Measurements from ENCODE around the gene IRGQ. TPM values are rescaled to one million over a fixed set of nuclear protein-coding genes. Genes with fewer than 3 reads are reported as not detected.
A peak's percentile ranks its signal among the peaks of the same experiment; 100 is the strongest.

The IRGQ gene
- total RNA-seq, 1 donor from 2014 or later, result 21.1 TPM

DNA sequence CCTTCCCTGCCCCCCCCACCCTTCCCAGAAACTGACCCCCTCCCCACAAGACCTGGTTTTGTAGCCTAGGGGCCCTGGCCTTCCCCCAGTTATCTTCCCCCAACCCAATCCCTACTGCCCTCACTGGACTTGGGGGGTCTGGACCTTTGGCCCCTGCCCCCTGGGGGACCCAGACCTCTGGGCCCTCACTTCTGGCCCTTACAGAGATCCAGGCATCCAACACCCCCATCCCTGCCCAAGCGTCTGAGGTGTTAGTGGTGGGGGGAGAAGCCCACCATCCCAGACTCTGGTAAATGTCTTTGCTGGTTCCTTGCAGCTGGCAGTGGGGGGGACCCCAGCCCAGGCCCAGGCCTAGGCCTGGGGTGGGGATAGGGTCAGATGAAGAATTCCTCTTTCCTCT, 27.0 kb upstream of the IRGQ start:
- H3K4me3 ChIP-seq, result no peak overlapping the region
- DNase-seq, result no peak
- no peaks in the 10 kb centered on the region for H3K27me3 ChIP-seq (ENCODE audit: low read depth)
- no peak overlapping the region for H3K27ac ChIP-seq
- intact Hi-C loops (cut with DNase I), result no loop called here
- TF ChIP-seq, protein P1, sequence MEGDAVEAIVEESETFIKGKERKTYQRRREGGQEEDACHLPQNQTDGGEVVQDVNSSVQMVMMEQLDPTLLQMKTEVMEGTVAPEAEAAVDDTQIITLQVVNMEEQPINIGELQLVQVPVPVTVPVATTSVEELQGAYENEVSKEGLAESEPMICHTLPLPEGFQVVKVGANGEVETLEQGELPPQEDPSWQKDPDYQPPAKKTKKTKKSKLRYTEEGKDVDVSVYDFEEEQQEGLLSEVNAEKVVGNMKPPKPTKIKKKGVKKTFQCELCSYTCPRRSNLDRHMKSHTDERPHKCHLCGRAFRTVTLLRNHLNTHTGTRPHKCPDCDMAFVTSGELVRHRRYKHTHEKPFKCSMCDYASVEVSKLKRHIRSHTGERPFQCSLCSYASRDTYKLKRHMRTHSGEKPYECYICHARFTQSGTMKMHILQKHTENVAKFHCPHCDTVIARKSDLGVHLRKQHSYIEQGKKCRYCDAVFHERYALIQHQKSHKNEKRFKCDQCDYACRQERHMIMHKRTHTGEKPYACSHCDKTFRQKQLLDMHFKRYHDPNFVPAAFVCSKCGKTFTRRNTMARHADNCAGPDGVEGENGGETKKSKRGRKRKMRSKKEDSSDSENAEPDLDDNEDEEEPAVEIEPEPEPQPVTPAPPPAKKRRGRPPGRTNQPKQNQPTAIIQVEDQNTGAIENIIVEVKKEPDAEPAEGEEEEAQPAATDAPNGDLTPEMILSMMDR (IDR thresholded peaks at IDR 0.05), result no peak
- H3K4me1 ChIP-seq, result peaks cover 18% of the 10 kb centered on the region
- H3K36me3 ChIP-seq, result no peaks in the 10 kb centered on the region
- ATAC-seq, result no peak
- H3K9me3 ChIP-seq, result no peaks in the 10 kb centered on the region

DNA sequence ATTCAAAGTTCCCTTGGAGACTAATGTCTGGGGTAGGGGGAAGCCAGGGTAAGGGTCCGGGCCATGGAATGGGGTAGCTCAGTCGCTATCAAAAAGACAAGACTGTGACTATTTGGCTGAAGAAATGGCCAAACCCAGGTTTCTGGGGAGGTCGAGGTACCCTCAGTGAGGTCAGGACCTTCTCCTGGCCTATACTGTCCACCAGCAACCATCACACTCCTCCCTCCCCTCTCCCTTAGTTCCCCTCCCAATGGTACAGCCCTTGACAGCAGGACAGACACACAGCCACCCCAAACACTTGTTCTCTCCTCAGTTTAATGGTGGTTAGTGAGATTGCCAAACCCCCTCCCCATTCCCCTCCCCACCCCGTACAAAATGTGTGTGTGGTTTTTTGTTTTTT, 26.1 kb upstream of the IRGQ start:
- intact Hi-C loops (cut with DNase I), result no loop called here

DNA sequence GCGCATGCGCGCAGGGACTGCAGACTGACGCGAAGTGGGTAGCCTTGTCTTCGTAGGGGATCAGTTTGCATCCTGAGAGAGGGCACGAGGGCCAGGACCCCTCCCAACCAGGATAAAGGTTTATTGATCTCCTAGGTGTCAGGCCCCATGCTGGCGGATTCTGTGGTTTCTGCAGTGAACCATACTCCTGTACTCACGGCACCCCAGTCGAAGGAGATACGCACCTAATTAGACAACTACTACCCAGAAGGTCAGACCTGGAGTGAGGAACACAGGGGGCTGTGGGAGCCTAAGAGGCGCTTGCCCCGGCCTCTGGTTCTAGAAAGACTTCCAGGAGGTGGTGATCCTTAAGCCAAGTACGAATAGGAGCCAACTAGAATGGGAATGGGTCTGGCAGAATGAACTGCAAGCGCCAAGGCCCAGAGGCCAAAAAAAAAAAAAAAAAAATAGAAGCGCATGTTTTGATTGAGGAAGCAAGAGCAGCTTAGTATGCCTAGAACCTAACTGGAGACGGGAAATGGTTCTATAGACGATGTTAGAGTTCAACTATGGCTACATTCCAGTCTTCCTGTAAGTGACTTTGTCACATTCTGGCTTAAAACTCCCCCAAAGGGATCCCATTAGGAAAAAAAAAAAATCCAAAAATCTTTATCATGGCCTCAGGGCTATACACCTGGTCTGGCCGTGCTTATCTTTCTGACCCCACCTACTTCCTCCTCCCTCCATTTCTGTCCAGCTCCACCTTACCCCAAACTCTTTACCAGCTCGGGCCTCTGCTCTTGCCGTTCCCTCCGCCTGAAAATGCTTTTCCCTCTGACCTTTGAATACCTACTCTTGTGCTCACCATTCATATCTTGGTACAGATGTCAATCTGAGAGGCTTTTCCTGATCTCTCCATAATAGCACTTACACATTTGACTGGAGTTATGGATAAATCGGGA, 24.4 kb upstream of the IRGQ start:
- H3K4me1 ChIP-seq, result peaks cover 18% of the 10 kb centered on the region
- H3K27me3 ChIP-seq (ENCODE audit: low read depth), result no peaks in the 10 kb centered on the region
- intact Hi-C loops (cut with DNase I), result no loop called here
- no peaks in the 10 kb centered on the region for H3K9me3 ChIP-seq
- peak overlapping the region; percentile 97 for H3K4me3 ChIP-seq
- DNase-seq (peak; percentile 89), ATAC-seq (peak in 1 of 2 donors; percentile 1)
- TF ChIP-seq, protein P1 (IDR thresholded peaks at IDR 0.05), result no peak
- no peaks in the 10 kb centered on the region for H3K36me3 ChIP-seq
- H3K27ac ChIP-seq, result peak overlapping the region; percentile 97

More for the DNA sequence above, 26.1 kb upstream of the IRGQ start:
- TF ChIP-seq, protein P1 (IDR thresholded peaks at IDR 0.05), result no peak
- no peaks in the 10 kb centered on the region for H3K9me3 ChIP-seq
- peaks cover 18% of the 10 kb centered on the region for H3K4me1 ChIP-seq
- no peaks in the 10 kb centered on the region for H3K27me3 ChIP-seq (ENCODE audit: low read depth)
- H3K36me3 ChIP-seq, result no peaks in the 10 kb centered on the region
- DNase-seq (no peak), ATAC-seq (no peak)
- H3K27ac ChIP-seq, result no peak overlapping the region
- no peak overlapping the region for H3K4me3 ChIP-seq

DNA sequence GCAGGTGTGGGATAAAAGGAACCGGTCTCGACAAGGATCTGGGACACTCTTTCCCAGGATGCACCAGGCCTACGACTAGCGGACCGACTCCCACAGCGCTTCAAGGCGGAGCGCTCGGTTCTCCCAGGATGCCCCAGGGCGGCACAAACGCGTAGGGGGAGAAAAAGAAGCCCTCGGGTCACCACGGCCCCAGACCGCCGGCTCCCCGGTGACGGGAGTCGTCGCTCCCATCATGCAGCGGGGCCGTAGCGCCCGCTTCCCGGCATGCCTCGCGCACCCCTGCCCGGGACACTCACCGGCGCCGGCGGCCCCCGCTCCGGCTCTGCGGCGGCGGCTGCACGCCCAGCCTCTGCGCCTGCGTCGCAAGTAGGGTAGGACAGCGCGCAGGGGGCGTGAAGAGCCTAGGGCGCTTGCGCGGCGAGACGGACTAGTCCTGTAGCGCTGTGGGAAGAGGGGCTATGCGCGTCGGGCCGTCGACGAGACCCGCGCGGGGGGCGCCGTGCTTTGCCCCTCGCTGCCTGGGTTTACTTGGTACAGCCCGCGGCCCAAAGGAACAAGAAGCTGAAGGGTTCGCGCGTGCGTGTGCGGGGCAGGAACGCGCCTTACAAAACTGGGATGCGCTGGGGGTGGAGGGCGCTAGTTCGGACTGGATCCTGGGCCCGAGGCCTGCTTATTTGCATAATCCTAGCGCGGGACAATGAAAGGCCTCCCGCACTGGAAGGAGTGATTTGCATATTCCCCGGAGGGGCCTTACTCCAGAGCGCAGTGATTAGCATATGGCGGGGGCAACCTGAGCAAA, 23.5 kb upstream of the IRGQ start, which contains the start of gene ZNF428:
ZNF428 (minus strand) TSS at position 368 of the 799 bp plus-strand sequence. CDS start 5,325 bp downstream, outside the sequence.
- Histone ChIP-seq H3K36me3 (no peaks in the 10 kb centered on the region), H3K27ac (peak within 1 kb of the TSS; percentile 97), H3K4me3 (peak within 1 kb of the TSS; percentile 97), H3K9me3 (no peaks in the 10 kb centered on the region), H3K4me1 (peaks cover 18% of the 10 kb centered on the region), H3K27me3 (ENCODE audit: low read depth) (no peaks in the 10 kb centered on the region)
- DNase-seq, result peak; percentile 91
- peak; percentile 95 to 97 for ATAC-seq
- intact Hi-C loops (cut with DNase I), result no loop called here
- TF ChIP-seq, protein P1 (IDR thresholded peaks at IDR 0.05), result no peak

DNA sequence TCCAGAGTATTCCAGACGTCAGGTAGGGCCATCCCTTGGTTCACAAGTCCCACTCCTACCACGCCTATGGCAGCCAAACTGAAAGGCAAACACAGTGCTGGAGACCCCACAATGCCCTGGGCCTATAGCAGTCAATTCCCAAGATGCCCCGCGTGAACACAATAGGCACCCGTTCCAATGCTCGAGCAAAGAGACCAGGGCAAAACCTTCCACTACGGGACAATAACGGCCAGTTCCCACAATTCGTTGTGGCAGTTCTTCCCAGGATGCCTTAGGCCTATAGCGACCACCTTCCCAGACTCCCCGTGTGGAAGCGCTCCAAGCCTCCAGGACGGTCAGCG, 23.0 kb upstream of the IRGQ start:
- peak overlapping the region; percentile 97 for H3K27ac ChIP-seq
- DNase-seq (no peak), ATAC-seq (peak; percentile 40 to 67)
- H3K36me3 ChIP-seq, result no peaks in the 10 kb centered on the region
- TF ChIP-seq, protein P1 (IDR thresholded peaks at IDR 0.05), result no peak
- H3K4me3 ChIP-seq, result peak overlapping the region; percentile 97
- intact Hi-C loops (cut with DNase I), result no loop called here
- no peaks in the 10 kb centered on the region for H3K27me3 ChIP-seq (ENCODE audit: low read depth)
- peaks cover 18% of the 10 kb centered on the region for H3K4me1 ChIP-seq
- no peaks in the 10 kb centered on the region for H3K9me3 ChIP-seq
